HG03097 (cell line): ENCODE results near the gene DUSP10.

Experiments used
- ATAC-seq: cut with Tn5 transposase; IDR thresholded peaks from one replicate; pipeline ENCODE4 v1.9.1; 2021; ENCODE audit not compliant: unreplicated experiment, low FRiP score

The DUSP10 gene

DNA sequence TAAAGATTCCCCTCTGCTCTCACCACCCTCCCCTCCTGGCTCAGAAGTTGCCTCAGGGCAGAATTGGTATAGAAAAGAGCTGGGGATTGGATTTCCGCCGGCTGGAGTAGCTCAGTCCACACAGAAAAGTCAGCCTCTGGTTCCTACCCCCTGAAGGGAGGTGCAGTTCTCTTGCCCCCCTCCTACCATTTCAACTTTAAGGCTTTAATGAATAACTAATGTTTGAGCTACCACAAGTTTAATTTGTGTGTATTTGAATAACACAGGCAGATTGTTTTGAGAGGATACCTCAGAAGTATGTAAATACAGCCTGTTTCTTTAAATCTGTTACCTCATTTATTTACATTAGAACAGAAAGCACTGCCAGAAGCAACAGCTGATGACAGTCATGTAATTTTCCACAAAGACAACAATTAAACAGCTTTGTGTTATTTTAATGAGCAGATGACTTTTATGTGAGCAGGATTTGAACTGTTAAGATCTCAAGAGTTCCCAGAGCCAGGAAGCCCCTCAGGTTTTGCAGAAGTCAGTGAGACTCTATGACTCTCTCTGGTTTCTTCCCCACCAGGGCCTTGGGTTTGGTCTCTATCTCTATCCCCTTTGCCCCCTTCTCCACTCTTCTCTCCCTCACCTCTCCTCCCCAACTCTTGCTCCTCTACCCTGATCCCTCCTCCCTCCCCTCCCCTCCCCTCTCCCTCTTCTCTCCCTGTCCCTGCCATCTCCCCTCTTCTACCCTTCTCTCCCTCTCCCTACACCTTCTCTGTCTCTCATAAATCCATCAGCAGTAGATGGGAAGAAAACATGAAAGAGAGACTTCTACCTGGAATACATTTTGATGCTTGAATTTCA, 26.3 kb downstream of the DUSP10 start:
- no peak for ATAC-seq

DNA sequence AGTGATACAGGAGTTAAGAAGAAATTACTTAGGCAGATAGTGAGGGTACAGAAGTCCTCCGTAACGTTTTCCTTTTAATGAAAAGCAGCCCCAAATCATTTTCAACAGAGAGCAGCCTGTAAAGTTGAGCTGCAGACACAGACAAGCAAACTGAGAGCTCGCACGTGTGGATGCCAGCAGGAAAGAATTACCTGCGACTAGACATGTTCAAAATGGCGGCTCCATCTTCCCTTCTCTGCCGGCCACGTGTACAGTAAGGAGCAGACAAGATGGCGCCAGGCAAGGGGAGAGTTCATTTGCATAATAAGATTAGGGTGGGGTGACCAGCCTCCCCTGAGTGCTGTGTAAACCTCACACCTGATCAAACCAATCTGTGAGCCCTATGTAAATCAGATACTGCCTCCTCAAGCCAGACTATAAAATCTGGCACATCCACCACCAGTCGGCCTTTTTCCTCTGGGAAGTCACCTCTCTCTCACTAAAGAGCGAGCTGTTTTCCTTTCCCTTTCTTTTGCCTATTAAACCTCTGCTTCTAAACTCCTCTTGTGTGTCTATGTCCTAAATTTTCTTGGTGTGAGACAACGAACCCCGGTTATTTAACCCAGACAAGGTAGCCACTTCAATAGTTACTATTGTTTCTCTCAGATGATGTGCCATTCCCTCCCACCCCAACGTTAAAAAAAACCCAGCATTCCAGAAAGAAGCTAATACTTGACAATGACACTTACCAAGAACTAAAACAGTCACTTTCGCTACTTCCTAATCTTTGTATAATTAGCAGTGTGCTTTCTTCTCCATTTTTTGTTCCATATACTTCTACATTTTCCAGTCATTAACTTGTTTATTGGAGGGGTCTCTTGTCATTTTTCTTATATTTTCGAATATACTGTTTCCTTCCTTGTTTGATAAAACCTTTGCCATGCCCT, 27.4 kb downstream of the DUSP10 start:
- no peak for ATAC-seq

- peak; percentile 51 for ATAC-seq
These were observed 29.0 kb downstream of the DUSP10 start for GRCh38 chr1:221712776-221713431.

DNA sequence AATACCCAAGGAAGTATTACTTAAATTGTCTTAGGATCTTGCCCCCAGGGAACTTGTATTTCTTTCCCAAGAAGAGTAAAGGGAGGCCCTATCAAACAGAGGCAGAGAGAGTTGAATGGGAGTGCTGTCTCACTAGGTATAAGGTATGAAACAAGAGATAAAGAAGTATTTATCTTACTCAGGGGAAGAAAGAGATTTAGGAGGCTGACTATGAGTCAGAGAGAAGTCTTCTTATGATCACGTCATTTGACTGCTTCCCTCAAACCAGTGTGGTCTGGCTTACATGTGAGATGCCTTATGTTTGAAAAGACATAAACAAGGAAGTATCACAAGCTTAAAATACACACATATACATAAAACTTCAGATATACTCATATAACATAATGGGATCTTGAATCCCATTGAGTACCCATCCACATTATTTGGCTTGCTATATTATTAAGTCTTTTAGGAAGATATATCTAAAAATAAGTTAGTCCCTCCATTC, 29.6 kb downstream of the DUSP10 start:
- ATAC-seq = peak; percentile 24

GRCh38 chr1:221711656-221712055, 30.2 kb downstream of the DUSP10 start:
- no peak for ATAC-seq

DNA sequence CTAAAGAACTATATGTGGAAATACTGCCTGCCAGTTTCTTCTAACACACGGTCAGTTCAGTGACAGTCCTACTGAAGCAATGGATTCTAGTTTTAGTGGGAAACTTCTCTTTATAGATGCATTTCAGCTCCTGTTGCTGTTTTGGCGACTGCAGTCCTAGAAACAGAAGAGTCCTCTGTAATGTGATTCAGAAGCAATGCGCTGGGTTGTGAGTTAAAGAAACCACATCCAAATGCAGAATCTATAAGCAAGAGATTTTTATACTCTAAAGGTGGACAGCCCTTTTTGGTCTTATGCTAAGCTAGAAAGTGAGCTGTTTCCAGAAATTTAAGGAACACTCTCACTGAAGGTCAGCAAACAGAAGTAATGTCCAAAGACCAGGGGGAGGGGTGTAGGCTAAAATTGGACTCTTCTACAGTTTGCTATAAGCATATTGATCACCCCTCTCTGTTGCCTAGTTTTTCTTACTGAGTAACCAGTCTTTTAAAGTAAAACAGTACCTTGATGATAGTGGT, 30.8 kb downstream of the DUSP10 start:
- ATAC-seq = no peak

GRCh38 chr1:221709854-221710253, 32.0 kb downstream of the DUSP10 start:
- ATAC-seq = no peak

DNA sequence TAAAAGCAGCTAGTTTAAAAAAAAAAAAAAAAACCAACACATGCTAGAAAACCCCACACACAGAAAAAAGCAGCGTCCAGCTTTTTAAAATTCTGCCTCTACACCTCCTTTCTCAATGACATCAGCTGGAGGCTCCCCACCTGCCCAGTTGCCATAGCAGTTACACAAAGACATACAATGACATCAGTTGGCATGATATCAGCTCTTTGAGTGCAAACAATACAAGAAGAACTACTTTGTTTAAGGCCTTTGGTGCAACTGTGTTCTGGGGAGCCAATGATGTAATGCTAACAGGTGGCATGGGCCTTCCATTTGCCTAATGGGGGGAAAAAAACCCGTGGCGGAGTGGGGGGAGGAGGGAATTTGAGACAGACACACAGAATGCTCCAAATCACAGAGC, 32.9 kb downstream of the DUSP10 start:
- ATAC-seq = no peak

DNA sequence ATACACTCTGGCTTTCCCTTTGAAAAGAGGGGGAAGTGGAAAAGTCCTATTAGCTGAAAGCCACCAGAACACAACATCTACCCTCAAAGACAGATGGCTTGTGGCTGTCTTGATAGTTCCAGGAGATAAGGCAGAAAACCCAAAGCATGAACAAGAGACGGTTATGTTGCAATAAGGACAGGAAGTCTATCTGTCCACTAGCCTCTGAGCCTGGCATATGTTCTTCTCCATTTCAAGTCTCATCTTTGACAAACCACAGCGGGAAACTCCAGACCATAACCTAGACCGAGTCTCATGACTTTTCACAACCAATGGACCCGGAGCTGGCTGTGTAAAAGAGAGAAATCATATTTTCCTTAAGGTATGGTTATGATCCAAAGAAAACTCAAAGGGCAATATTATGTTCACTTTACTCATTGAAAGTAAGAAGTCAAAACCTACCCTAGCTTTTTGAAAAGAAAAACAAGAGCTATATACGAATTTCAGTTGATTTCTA, 33.8 kb downstream of the DUSP10 start:
- peak; percentile 75 for ATAC-seq

DNA sequence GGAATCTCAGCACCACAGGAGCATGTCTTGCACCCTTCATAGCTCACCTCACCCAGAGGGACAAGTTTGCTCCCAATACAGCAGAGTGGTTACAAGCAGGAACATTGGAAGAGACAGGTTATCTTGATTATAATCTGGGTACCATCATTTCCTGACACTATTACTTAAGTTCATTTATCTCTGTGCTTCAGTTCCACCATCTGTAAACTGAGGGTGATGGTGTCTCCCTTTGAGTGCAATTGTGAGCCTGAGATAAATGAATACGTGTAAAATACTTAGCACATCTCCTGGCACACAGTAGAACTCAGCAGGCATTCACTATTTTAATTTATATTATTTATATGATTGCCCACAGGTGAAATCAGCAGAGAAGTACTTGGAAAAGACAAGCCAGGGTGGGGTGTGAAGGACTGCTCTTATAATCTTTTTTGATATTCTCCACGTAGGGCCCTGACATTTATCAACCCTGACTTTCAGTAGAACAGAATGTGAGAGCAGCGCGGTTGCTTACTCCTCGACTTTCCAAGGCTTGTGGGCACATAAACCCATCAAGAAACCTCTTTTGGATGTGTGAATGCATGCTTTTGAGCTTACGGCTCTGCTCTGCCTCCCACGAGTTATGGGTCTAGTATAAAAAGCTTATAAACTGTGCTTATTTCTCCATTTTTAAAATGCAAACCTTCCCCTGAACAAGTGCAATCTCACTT, 34.9 kb downstream of the DUSP10 start:
- ATAC-seq = no peak

DNA sequence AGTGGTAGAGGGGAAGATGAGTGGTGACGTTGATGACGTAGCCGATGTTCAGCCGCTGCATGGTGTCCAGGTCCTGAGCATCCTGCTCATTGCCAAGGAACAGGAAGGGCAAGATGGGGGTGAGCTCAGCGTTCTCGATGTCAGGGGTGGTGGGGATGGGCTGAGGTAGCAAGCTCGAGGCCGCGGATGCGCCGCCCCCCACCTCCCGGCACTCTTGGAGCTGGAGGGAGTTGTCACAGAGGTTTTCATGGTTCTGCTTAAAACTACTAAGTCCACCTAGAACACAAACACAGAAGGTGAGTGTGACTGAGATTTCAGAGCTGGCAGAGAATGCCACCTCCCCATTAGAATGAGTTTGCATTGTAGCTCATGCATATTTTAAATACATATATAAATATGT, 35.7 kb downstream of the DUSP10 start:
- ATAC-seq = no peak

- ATAC-seq = no peak
These were observed 37.6 kb downstream of the DUSP10 start for GRCh38 chr1:221704306-221704705.

DNA sequence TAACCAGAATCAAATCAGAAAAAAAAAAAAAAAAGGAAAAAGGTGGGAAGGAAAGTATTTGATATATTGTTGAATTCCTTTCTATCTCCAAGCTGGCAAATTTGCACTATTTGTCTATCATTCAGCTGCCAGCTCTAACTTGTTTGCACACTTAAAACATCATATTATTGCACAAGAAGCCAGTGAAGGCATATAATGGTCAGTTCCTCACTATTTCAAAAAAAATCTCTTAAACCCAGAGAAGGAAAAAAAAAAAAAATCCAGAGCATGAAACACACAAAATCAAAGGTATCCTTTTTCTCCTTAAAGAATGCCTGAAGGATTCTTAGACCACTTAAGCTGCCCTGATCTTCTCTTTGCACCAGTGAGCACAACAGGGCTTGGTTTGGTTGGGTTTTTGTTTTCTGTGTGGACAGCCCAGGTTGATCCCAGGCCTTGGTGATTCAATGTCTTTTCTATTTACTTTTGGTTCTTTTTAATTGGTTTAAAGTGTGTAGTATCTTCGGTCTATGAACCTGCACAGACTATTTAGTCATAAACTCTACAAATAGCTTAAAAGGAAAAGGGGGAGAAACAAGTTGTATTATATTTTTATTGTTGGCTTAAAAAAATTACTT, 40.2 kb downstream of the DUSP10 start:
- no peak for ATAC-seq

DNA sequence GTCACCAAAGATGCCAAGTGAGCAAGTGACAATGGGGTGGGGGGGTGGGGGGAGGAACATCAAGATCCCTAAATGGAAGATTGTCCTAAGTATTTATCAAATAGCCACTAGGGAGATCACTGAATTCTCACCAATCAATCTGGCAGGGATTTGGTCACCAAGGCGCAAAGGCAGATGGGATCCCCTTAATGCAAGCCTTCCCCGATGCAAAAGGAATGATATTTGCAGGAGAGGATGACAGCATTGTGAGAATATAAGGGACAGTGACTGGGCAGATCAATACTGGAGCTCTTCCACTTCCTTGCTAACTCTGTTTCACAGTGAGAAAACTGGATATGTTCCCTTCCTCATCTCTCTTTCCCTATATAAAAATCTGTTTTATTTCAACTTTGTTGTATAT, 40.9 kb downstream of the DUSP10 start:
- no peak for ATAC-seq

DNA sequence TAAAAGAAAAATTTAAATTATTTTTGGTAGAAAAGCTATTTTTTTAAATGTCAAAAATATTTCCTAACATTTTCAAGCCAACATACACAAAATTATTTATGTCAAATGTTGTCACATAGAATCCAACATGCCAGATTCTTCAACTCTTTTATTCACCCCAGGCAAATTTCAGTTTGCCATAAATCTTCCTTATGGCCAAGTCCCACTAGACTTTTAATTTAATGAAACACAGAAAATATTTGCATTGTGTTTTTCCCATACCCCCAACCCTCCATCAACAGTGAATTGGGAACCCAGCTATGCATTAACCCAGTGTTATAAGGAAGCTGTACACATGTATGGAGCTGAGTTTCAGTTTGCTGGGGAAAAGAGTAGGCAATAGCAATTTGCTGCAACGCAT, 41.4 kb downstream of the DUSP10 start:
- no peak for ATAC-seq

DNA sequence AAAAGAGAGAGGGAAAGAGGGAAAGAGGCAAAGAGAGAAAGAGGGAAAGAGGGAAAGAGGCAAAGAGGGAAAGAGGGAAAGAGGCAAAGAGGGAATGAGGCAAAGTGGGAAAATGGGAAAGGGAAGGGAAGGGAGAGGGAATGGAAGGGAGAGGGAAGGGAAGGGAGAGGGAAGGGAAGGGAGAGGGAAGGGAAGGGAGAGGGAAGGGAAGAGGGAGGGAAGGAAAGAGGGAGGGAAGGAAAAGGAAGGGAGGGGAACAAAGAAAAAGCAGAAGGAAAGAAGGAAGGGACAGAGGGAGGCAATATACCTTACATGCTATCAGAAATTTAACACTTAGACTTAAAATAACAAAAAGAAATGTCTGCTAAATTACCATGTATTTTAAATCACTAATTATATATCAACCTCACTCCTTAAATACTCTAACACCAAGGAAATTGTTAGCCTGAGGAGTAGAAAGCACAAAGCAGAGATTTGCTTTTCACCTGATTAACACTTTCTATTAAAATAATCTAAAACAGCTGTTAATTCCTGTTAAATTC, 41.8 kb downstream of the DUSP10 start:
- no peak for ATAC-seq

GRCh38 chr1:221699577-221699976, 42.3 kb downstream of the DUSP10 start:
- ATAC-seq = no peak

DNA sequence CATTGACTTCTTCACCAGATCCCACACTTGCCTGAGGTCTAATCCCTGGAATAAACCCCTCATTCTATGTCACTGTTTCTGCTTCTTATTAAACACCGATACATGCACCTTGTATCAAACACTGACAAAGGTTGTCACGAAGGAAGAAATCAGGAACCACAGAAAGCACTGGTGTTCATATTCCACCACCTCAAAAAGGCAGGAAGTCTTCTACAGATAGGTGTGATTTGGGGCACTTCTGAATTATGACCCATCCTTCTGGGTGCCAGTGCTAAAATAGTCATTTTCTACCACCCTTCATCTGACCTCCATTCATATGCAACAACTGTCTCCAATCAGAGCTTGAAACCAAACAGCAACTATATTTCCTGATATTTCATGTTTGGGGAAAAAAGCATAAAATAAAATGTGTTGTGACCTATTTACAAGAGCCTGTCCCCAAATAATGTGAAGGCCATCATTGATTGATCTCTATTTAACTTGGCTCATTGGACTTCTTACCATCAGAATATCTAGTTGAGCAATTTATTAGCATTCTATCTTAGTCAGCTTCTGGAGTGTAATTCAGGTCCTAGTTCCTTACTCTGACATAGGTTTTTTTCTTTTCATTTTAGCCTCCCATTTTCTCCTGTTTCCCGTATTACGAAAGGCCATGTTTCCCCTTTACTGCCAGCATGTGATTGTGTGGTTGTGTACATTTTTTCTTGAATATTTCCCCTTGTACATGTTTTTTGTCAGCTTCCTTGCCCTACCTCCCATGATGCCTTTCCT, 43.1 kb downstream of the DUSP10 start:
- ATAC-seq = no peak
